ENCODE results near the gene TLN1. TPM values are rescaled to one million over a fixed set of nuclear protein-coding genes. Genes with fewer than 3 reads are reported as not detected.
A peak's percentile ranks its signal among the peaks of the same experiment; 100 is the strongest.

TLN1 gene
- total RNA-seq, 4 donors from 2014 or later, result 934 to 1,435 (median 1,196) TPM

DNA sequence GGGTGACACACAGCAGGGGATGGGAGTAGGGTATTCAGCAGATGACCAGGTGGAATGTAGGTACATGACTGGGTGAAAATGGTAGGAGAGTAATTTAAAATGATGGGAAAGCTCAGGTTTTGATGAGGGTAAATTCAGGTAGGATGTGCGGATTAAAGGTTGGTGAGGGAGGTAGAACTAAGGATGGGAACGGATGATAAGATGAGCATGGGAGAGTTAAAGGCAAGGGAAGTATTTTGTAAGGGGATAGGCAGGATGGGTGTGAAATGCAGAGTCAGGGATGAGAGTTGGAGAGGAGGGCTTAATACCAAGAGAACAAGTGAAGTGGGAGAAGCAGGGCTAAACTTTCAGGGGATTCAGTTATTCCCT is 1.5 kb downstream of the TLN1 start:
- Histone ChIP-seq H3K36me3 (peaks cover 10 to 27% (median 18%) of the 10 kb centered on the region in 4 donors), H3K27me3 (no peaks in the 10 kb centered on the region), H3K27ac (replicated peaks in 1 of 4) (peak overlapping the region; percentile 97 to 99 (median 99)), H3K4me1 (peaks cover 61 to 80% (median 79%) of the 10 kb centered on the region in 4 donors), H3K4me3 (peak overlapping the region; percentile 81 to 96 (median 86)), H3K9me3 (no peaks in the 10 kb centered on the region)
- intact Hi-C loops (cut with DNase I), result no loop called here
- TF ChIP-seq, protein P1, sequence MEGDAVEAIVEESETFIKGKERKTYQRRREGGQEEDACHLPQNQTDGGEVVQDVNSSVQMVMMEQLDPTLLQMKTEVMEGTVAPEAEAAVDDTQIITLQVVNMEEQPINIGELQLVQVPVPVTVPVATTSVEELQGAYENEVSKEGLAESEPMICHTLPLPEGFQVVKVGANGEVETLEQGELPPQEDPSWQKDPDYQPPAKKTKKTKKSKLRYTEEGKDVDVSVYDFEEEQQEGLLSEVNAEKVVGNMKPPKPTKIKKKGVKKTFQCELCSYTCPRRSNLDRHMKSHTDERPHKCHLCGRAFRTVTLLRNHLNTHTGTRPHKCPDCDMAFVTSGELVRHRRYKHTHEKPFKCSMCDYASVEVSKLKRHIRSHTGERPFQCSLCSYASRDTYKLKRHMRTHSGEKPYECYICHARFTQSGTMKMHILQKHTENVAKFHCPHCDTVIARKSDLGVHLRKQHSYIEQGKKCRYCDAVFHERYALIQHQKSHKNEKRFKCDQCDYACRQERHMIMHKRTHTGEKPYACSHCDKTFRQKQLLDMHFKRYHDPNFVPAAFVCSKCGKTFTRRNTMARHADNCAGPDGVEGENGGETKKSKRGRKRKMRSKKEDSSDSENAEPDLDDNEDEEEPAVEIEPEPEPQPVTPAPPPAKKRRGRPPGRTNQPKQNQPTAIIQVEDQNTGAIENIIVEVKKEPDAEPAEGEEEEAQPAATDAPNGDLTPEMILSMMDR (IDR thresholded peaks at IDR 0.05), result no peak
- TF ChIP-seq POLR2A (IDR thresholded peaks at IDR 0.05; ENCODE audit: low read depth) (no peak), EP300 (IDR thresholded peaks at IDR 0.05) (no peak), POLR2AphosphoS5 (IDR thresholded peaks at IDR 0.05) (no peak)
- WGBS, result 52% methylated on average over 2 of the region's 2 CpGs
- no peak for DNase-seq (ENCODE audit: extremely low spot score)

DNA sequence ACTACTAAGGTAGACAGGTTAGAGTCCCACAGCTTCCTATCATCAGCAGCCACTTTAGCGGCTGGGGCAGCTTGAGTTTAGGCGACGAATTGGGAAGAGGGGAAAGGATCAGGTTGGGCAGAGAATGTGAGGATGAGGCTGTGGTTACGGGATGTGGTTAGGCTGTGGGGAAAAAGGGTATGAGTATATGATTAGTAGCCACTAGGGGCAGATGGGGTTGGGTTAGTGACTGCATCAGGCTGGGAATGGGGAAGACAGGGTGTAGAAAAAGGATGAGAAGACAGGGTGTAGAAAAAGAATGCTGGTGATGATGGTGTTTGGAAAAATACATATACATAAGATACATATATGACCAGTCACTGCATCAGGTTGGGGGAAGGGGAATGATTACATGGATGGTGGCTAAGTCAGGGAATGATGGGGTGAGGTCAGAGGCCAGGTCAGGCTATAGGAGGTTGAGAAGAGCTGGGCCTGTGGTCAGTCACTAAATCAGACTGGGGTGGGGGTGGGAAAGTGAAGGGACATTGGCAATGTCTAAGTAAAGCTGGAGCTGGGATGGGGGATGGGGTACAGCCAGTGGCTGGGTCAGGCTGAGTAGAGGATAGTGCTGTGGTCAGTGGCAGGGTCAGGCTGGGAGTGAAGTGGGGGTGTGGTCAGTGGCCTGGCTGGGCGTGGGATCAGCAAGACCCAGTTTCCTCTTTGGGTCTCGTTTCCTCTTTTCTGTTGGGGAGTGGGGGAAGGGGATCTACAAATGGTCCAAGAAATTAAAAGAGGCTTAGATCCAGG is 2.1 kb downstream of the TLN1 start:
- no peak for TF ChIP-seq EP300 (IDR thresholded peaks at IDR 0.05)
- peak in 1 of 2 donors; percentile 59 for TF ChIP-seq POLR2AphosphoS5 (IDR thresholded peaks at IDR 0.05)
- peak; percentile 32 for TF ChIP-seq POLR2A (IDR thresholded peaks at IDR 0.05; ENCODE audit: low read depth)
- TF ChIP-seq, protein P1 (IDR thresholded peaks at IDR 0.05), result peak; percentile 51 to 63 (median 62)
- Histone ChIP-seq H3K9me3 (no peaks in the 10 kb centered on the region), H3K27me3 (no peaks in the 10 kb centered on the region), H3K4me3 (peak overlapping the region; percentile 81 to 96 (median 86)), H3K4me1 (peaks cover 61 to 85% (median 84%) of the 10 kb centered on the region in 4 donors), H3K36me3 (peaks cover 10 to 27% (median 18%) of the 10 kb centered on the region in 4 donors), H3K27ac (replicated peaks in 1 of 4) (peak overlapping the region; percentile 97 to 99 (median 99))
- DNase-seq (ENCODE audit: extremely low spot score), result no peak
- WGBS, result 25% methylated on average over 6 of the region's 6 CpGs
- intact Hi-C loops (cut with DNase I), result loop anchor here (2.0 kb wide), 2 partner anchors 39 to 71 kb away; partner anchors contain the start of genes CCDC107 and RMRP

DNA sequence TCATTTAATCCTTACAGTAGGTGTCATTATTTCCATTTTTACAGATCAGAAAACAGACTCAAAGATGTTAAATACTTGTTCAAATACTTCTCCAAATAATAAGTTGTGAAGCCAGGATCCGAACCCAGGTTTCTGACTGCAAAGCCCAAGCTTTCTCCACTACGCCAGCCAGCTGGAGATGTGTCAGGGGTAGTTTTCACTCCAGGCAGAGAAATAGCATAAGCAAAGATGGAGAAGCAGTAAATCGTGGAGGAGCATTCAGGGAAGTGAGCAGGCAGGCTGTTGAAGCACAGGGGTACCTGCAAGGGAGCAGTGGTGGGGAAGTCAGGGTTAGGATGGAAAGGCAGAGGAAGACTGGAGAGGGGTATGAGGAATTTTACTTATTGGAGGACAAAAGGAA is 2.9 kb downstream of the TLN1 start:
- H3K4me1 ChIP-seq, result peaks cover 61 to 79% (median 77%) of the 10 kb centered on the region in 4 donors
- WGBS, result 27% methylated on average over 3 of the region's 3 CpGs

DNA sequence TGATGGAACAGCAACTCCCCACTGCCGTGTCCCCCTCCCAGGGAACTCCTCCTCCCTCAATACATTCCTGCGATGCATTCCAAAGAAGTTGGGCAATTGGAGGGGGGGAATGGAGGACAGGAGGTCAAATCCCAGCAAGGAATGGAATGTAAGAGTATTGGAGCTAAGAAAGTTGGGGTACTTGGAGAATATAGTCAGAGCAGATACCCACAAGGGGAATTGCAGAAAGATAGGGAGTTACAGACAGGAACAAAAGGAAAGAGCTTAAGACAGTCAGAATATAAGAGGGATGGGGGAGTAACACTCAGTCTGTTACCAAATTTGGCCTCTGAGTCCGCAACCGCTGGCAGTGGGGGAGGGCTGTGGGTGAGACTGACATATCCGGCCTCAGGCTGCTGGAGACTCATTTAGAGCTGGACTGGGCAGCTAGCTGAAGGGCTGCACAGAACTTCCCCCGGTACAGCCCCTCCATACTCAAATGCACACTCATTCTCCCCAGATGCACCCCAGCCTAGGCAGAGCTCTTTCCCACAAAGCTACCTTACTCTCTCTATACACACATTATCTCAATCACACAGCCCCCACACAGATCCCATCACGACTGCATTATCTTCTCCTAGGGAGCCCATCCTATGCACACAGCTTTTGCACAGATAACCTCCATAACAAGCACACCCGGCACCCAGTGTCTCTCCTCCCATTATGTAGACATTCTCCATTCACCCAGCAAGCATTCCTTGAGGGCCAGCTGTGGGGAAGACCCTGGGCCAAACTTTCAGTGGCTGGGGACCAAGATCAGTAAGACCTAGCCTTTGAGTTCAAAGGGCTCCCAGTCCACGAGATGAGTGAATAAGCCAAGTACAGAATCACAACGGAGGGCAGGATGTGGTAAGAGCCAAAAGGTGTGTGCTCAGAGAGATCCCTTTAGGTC is 3.7 kb downstream of the TLN1 start:
- peaks cover 23 to 37% (median 28%) of the 10 kb centered on the region in 4 donors for H3K36me3 ChIP-seq
- intact Hi-C loops (cut with DNase I), result loop anchor here (2.0 kb wide), 2 partner anchors 38 to 70 kb away; partner anchors contain the start of genes CCDC107 and RMRP
- WGBS, result 8% methylated on average over 10 of the region's 10 CpGs
- peak; percentile 96 for DNase-seq (ENCODE audit: extremely low spot score)
- TF ChIP-seq, protein P1 (IDR thresholded peaks at IDR 0.05), result no peak
- TF ChIP-seq EP300 (IDR thresholded peaks at IDR 0.05), result peak; percentile 71
- TF ChIP-seq POLR2A (IDR thresholded peaks at IDR 0.05; ENCODE audit: low read depth), result peak; percentile 87
- peak in 1 of 2 donors; percentile 90 for TF ChIP-seq POLR2AphosphoS5 (IDR thresholded peaks at IDR 0.05)
- H3K27me3 ChIP-seq, result no peaks in the 10 kb centered on the region
- peak overlapping the region; percentile 81 to 96 (median 86) for H3K4me3 ChIP-seq
- no peaks in the 10 kb centered on the region for H3K9me3 ChIP-seq
- H3K4me1 ChIP-seq, result peaks cover 53 to 71% (median 69%) of the 10 kb centered on the region in 4 donors
- peak overlapping the region; percentile 97 to 99 (median 99) for H3K27ac ChIP-seq (replicated peaks in 1 of 4)

More for the DNA sequence above, 2.9 kb downstream of the TLN1 start:
- no peak for DNase-seq (ENCODE audit: extremely low spot score)
- no peaks in the 10 kb centered on the region for H3K9me3 ChIP-seq
- intact Hi-C loops (cut with DNase I), result loop anchor here (2.0 kb wide), 2 partner anchors 38 to 70 kb away; partner anchors contain the start of genes CCDC107 and RMRP
- TF ChIP-seq, protein P1 (IDR thresholded peaks at IDR 0.05), result no peak
- TF ChIP-seq EP300 (IDR thresholded peaks at IDR 0.05) (no peak), POLR2AphosphoS5 (IDR thresholded peaks at IDR 0.05) (no peak), POLR2A (IDR thresholded peaks at IDR 0.05; ENCODE audit: low read depth) (no peak)
- H3K27me3 ChIP-seq, result no peaks in the 10 kb centered on the region
- H3K36me3 ChIP-seq, result peaks cover 15 to 29% (median 20%) of the 10 kb centered on the region in 4 donors
- peak overlapping the region; percentile 97 to 99 (median 99) for H3K27ac ChIP-seq (replicated peaks in 1 of 4)
- peak overlapping the region; percentile 81 to 96 (median 86) for H3K4me3 ChIP-seq

Measured in esophagus muscularis mucosa (tissue), 4 donors.